Measurements from ENCODE around the gene TRAK2. TPM values are rescaled to one million over a fixed set of nuclear protein-coding genes. Genes with fewer than 3 reads are reported as not detected.

TRAK2 gene
- total RNA-seq, 1 experiment from 2014 or later: 15.2 TPM

DNA sequence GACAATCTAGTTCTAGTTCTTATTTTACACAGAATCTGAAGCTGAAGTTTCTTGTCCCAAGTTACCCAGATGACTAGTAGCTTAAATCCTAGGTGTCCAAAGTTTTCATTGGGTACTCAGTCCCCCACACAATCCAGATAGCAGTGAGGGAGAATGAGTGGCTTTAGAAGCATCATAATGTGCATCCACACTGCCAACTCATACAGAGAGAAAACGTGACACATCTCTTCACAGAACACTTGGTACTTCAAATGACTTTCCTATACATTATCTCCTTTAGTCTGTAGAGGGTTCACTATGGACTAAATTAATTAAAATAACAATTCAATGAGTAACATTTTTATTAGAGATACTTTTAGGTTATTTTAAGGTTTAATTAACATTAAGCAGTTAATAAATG, 45.5 kb upstream of the TRAK2 start:
- intact Hi-C loops (cut with micrococcal nuclease): no loop called here
- Histone ChIP-seq H3K79me2 (ENCODE audit: insufficient read depth, low read length) (no peaks in the 10 kb centered on the region), H2AFZ (ENCODE audit: low read depth, low read length, poor library complexity, severe bottlenecking) (no peak overlapping the region), H3K4me3 (replicated peaks in 1 of 2; ENCODE audit: low read depth in 1 of 2, low read length in 2 of 2) (no peak overlapping the region), H3K9ac (ENCODE audit: low read length) (no peak overlapping the region), H3K27ac (ENCODE audit: low read depth, low read length) (no peak overlapping the region), H3K4me2 (ENCODE audit: low read length) (no peak overlapping the region), H3K27me3 (ENCODE audit: insufficient read depth, low read length) (no peaks in the 10 kb centered on the region), H3K9me2 (ENCODE audit: insufficient read depth) (no peaks in the 10 kb centered on the region; the same call in 1 of the 2 replicates), H4K20me1 (ENCODE audit: insufficient read depth) (no peaks in the 10 kb centered on the region), H3K9me3 (ENCODE audit: control insufficient read depth in 1 of 2, insufficient read depth in 1 of 2, low read depth in 1 of 2, low read length in 2 of 2) (no peaks in the 10 kb centered on the region; a peak in 1 of 4 replicates), H3K36me3 (ENCODE audit: control insufficient read depth in 1 of 2, insufficient read depth in 2 of 2, low read length in 2 of 2) (no peaks in the 10 kb centered on the region), H3K4me1 (ENCODE audit: control insufficient read depth in 1 of 2, insufficient read depth in 2 of 2, low read length in 2 of 2) (no peaks in the 10 kb centered on the region)
- no peak for DNase-seq (ENCODE audit: low read depth, low spot score)
- no TSS peak for BruUV-seq (replicated peaks)
- RAD21 ChIA-PET (ENCODE audit: low non-redundant PET in 1 of 2, low total read pairs in 2 of 2, uncharacterized antibody in 2 of 2, unreplicated experiment in 2 of 2): no interaction called here
- CTCF ChIA-PET: no interaction called here
- POLR2A ChIA-PET: no interaction called here
- TF ChIP-seq, protein P1, sequence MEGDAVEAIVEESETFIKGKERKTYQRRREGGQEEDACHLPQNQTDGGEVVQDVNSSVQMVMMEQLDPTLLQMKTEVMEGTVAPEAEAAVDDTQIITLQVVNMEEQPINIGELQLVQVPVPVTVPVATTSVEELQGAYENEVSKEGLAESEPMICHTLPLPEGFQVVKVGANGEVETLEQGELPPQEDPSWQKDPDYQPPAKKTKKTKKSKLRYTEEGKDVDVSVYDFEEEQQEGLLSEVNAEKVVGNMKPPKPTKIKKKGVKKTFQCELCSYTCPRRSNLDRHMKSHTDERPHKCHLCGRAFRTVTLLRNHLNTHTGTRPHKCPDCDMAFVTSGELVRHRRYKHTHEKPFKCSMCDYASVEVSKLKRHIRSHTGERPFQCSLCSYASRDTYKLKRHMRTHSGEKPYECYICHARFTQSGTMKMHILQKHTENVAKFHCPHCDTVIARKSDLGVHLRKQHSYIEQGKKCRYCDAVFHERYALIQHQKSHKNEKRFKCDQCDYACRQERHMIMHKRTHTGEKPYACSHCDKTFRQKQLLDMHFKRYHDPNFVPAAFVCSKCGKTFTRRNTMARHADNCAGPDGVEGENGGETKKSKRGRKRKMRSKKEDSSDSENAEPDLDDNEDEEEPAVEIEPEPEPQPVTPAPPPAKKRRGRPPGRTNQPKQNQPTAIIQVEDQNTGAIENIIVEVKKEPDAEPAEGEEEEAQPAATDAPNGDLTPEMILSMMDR (IDR thresholded peaks at IDR 0.05 in 2 of 3, conservative IDR thresholded peaks at IDR 0.05 in 1 of 3; ENCODE audit: borderline replicate concordance in 1 of 3, insufficient read depth in 1 of 3, low read depth in 2 of 3, low read length in 2 of 3): no peak
- TF ChIP-seq POLR2AphosphoS5 (IDR thresholded peaks at IDR 0.05; ENCODE audit: low read depth, low read length): no peak
- TF ChIP-seq FOSL1 (IDR thresholded peaks at IDR 0.05; ENCODE audit: low read depth): no peak
- no peak for TF ChIP-seq JUND (IDR thresholded peaks at IDR 0.05)
- no peak for TF ChIP-seq REST (IDR thresholded peaks at IDR 0.05; ENCODE audit: low read depth)
- no peak for TF ChIP-seq CBX3 (IDR thresholded peaks at IDR 0.05; ENCODE audit: low read depth)
- no peak for TF ChIP-seq POLR2A (IDR thresholded peaks at IDR 0.05; ENCODE audit: borderline replicate concordance, extremely low read depth, insufficient read depth, insufficient read length)
- no peak for TF ChIP-seq ELF1 (IDR thresholded peaks at IDR 0.05; ENCODE audit: borderline replicate concordance, low read depth)
- TF ChIP-seq, protein P2, sequence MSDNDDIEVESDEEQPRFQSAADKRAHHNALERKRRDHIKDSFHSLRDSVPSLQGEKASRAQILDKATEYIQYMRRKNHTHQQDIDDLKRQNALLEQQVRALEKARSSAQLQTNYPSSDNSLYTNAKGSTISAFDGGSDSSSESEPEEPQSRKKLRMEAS (IDR thresholded peaks at IDR 0.05): no peak
- no peak for TF ChIP-seq SIN3A (IDR thresholded peaks at IDR 0.05; ENCODE audit: low read depth)
- TF ChIP-seq ZFX (IDR thresholded peaks at IDR 0.05): no peak
- TF ChIP-seq EZH2phosphoT487 (IDR thresholded peaks at IDR 0.05; ENCODE audit: borderline replicate concordance): no peak
- TF ChIP-seq ZBTB33 (IDR thresholded peaks at IDR 0.05; ENCODE audit: extremely low read depth, insufficient replicate concordance, low read length): no peak
- TF ChIP-seq SP1 (IDR thresholded peaks at IDR 0.05; ENCODE audit: low read depth): no peak
- no peak for TF ChIP-seq RAD21 (IDR thresholded peaks at IDR 0.05; ENCODE audit: low read depth)
- no peak for TF ChIP-seq YY1 (IDR thresholded peaks at IDR 0.05; ENCODE audit: extremely low read depth, insufficient replicate concordance, low read depth, low read length)
- ATAC-seq: no peak
